WTC11 (cell line): ENCODE measurements around the gene MAP4K3. TPM values are rescaled to one million over a fixed set of nuclear protein-coding genes. Genes with fewer than 3 reads are reported as not detected.

ENCODE experiments used
- ATAC-seq: fragments of 200-7000 bp; cut with Tn5 transposase; 2 replicates; pipeline ENCODE4 v1.10.0; 2021; ENCODE audit warnings: mild to moderate bottlenecking, moderate library complexity
- CTCF ChIA-PET: fragments of 300-600 bp; sonication (Branson Sonifier 250); formaldehyde crosslinking; loops from one replicate; lab custom pipeline; 2021; ENCODE audit warnings: antibody characterized with exemption; lab: Charles Lee
- POLR2A ChIA-PET: fragments of 350-600 bp; sonication (Branson Sonifier 250); formaldehyde crosslinking; loops from one replicate; lab custom pipeline; 2021; ENCODE audit warnings: antibody characterized with exemption; lab: Charles Lee
- DNase-seq: peaks from one replicate; pipeline ENCODE4 v3.0.0; 2021; ENCODE audit warnings: low spot score
- H3K27ac Mint-ChIP-seq: 2 replicates; pipeline ENCODE4 v1.8.0; 2021; ENCODE audit warnings: mixed read lengths
- H3K27me3 Mint-ChIP-seq: 2 replicates; pipeline ENCODE4 v1.8.0; 2021; ENCODE audit warnings: low read depth, mild to moderate bottlenecking, moderate library complexity, mixed read lengths
- H3K36me3 Mint-ChIP-seq: 2 replicates; pipeline ENCODE4 v1.8.0; 2021; ENCODE audit warnings: mixed read lengths
- H3K4me1 Mint-ChIP-seq: 2 replicates; pipeline ENCODE4 v1.8.0; 2022; ENCODE audit warnings: mixed read lengths
- H3K4me3 Mint-ChIP-seq: 2 replicates; pipeline ENCODE4 v1.8.0; 2021; ENCODE audit warnings: mild to moderate bottlenecking, moderate library complexity, mixed read lengths
- H3K9me3 Mint-ChIP-seq: 2 replicates; pipeline ENCODE4 v1.8.0; 2021; ENCODE audit warnings: mixed read lengths
- AFF4 ChIP-seq: sonication (generic); formaldehyde crosslinking; IDR thresholded peaks from 2 replicates; pipeline ENCODE4 v1.8.1; 2023; ENCODE audit warnings: mild to moderate bottlenecking, missing genetic modification reagents, borderline replicate concordance
- ATF6 ChIP-seq: sonication (generic); formaldehyde crosslinking; IDR thresholded peaks from 2 replicates; pipeline ENCODE4 v1.8.1; 2023; ENCODE audit warnings: mild to moderate bottlenecking, missing genetic modification reagents
- E2F4 ChIP-seq: sonication (generic); formaldehyde crosslinking; IDR thresholded peaks from 2 replicates; pipeline ENCODE4 v1.8.1; 2022; ENCODE audit warnings: low read depth, mild to moderate bottlenecking, moderate library complexity, missing genetic modification reagents, borderline replicate concordance
- ERG ChIP-seq: fragments of 250-450 bp; sonication (Bioruptor Pico); IDR thresholded peaks from 2 replicates; pipeline ENCODE4 v1.8.0; 2021; ENCODE audit warnings: mild to moderate bottlenecking
- FOXP1 ChIP-seq: sonication (generic); formaldehyde crosslinking; IDR thresholded peaks from 2 replicates; pipeline ENCODE4 v1.8.0; 2022; ENCODE audit warnings: missing genetic modification reagents, mild to moderate bottlenecking, moderate library complexity, borderline replicate concordance
- HMGA2 ChIP-seq: fragments of 250-450 bp; sonication (Bioruptor Pico); IDR thresholded peaks from 2 replicates; pipeline ENCODE4 v1.4.0; 2021; ENCODE audit warnings: mild to moderate bottlenecking, moderate library complexity
- MYBL2 ChIP-seq: sonication (generic); formaldehyde crosslinking; IDR thresholded peaks from 2 replicates; pipeline ENCODE4 v1.8.1; 2023; ENCODE audit warnings: mild to moderate bottlenecking, moderate library complexity, missing genetic modification reagents
- NFATC4 ChIP-seq: fragments of 250-450 bp; sonication (Bioruptor Pico); IDR thresholded peaks from 2 replicates; pipeline ENCODE4 v1.9.0; 2021; ENCODE audit warnings: mild to moderate bottlenecking
- SMAD4 ChIP-seq: sonication (generic); formaldehyde crosslinking; IDR thresholded peaks from 2 replicates; pipeline ENCODE4 v1.8.0; 2022; ENCODE audit warnings: mild to moderate bottlenecking, missing genetic modification reagents
- SP1 ChIP-seq: sonication (generic); formaldehyde crosslinking; conservative IDR thresholded peaks from 2 replicates; pipeline ENCODE4 v1.8.1; 2022; ENCODE audit warnings: missing genetic modification reagents
- TP53 ChIP-seq: sonication (generic); formaldehyde crosslinking; IDR thresholded peaks from 2 replicates; pipeline ENCODE4 v1.8.1; 2023; ENCODE audit warnings: mild to moderate bottlenecking, missing genetic modification reagents
- ZNF138 ChIP-seq: sonication (generic); formaldehyde crosslinking; conservative IDR thresholded peaks from 2 replicates; pipeline ENCODE4 v1.8.1; 2022; ENCODE audit warnings: mild to moderate bottlenecking, moderate library complexity, missing genetic modification reagents
- ZNF532 ChIP-seq: fragments of 250-450 bp; sonication (Bioruptor Pico); IDR thresholded peaks from 2 replicates; pipeline ENCODE4 v1.9.0; 2021; ENCODE audit warnings: mild to moderate bottlenecking, borderline replicate concordance
- ZNF671 ChIP-seq: fragments of 250-450 bp; sonication (Bioruptor Pico); IDR thresholded peaks from 2 replicates; pipeline ENCODE4 v1.8.0; 2021; ENCODE audit warnings: mild to moderate bottlenecking
- total RNA-seq: library from RNA; stranded (reverse); gene quantifications from 3 replicates; pipeline ENCODE4 v1.2.3, GENCODE V29; 2021

Gene MAP4K3
- total RNA-seq, 1 experiment from 2014 or later = 73.2 TPM

GRCh38 chr2:39378968-39379367, 58.1 kb downstream of the MAP4K3 start:
- no peak overlapping the region for H3K4me3 Mint-ChIP-seq
- DNase-seq = no peak
- TF ChIP-seq TP53 (CRISPR knock-in tag) (no peak), MYBL2 (CRISPR knock-in tag) (no peak), ZNF138 (no peak), ATF6 (CRISPR knock-in tag) (no peak), HMGA2 (CRISPR knock-in tag) (no peak), ZNF671 (no peak), E2F4 (CRISPR knock-in tag) (no peak), SP1 (CRISPR knock-in tag) (no peak), NFATC4 (CRISPR knock-in tag) (no peak), AFF4 (no peak), ZNF532 (CRISPR knock-in tag) (no peak), SMAD4 (CRISPR knock-in tag) (no peak), ERG (CRISPR knock-in tag) (no peak), FOXP1 (CRISPR knock-in tag) (no peak)
- TF ChIP-seq, all 79 proteins: peak for 0
- peaks cover 55% of the 10 kb centered on the region for H3K4me1 Mint-ChIP-seq
- H3K9me3 Mint-ChIP-seq = peaks cover 7% of the 10 kb centered on the region
- ChIA-PET CTCF (interaction anchor here (0.8 to 2.4 kb wide), 10 partner anchors 10 to 431 kb away, joined by 3 to 9 read pairs (median 4); no protein-coding TSS in a partner anchor), POLR2A (no interaction called here)
- no peak overlapping the region for H3K27ac Mint-ChIP-seq
- peaks cover 20% of the 10 kb centered on the region for H3K36me3 Mint-ChIP-seq
- no peak for ATAC-seq
- no peaks in the 10 kb centered on the region for H3K27me3 Mint-ChIP-seq
